GM20000 (cell line): ENCODE measurements around the gene WDR45B.

Experiments
- DNase-seq: peaks from one replicate; pipeline ENCODE4 v3.0.0; 2012; ENCODE audit warnings: low spot score
- TF ChIP-seq, protein P1 (sequence below): IDR thresholded peaks from 2 replicates; pipeline ENCODE4 v1.5.1; 2012; ENCODE audit warnings: mild to moderate bottlenecking, control low read depth; ENCODE audit errors: extremely low read depth, missing control alignments

Gene WDR45B

GRCh38 chr17:82645516-82645915 lies 2.7 kb downstream of the WDR45B start:
- TF ChIP-seq, protein P1, sequence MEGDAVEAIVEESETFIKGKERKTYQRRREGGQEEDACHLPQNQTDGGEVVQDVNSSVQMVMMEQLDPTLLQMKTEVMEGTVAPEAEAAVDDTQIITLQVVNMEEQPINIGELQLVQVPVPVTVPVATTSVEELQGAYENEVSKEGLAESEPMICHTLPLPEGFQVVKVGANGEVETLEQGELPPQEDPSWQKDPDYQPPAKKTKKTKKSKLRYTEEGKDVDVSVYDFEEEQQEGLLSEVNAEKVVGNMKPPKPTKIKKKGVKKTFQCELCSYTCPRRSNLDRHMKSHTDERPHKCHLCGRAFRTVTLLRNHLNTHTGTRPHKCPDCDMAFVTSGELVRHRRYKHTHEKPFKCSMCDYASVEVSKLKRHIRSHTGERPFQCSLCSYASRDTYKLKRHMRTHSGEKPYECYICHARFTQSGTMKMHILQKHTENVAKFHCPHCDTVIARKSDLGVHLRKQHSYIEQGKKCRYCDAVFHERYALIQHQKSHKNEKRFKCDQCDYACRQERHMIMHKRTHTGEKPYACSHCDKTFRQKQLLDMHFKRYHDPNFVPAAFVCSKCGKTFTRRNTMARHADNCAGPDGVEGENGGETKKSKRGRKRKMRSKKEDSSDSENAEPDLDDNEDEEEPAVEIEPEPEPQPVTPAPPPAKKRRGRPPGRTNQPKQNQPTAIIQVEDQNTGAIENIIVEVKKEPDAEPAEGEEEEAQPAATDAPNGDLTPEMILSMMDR, result no peak
- DNase-seq, result no peak

GRCh38 chr17:82644148-82644547 lies 4.1 kb downstream of the WDR45B start:
- DNase-seq, result no peak
- TF ChIP-seq, protein P1, result no peak

DNA sequence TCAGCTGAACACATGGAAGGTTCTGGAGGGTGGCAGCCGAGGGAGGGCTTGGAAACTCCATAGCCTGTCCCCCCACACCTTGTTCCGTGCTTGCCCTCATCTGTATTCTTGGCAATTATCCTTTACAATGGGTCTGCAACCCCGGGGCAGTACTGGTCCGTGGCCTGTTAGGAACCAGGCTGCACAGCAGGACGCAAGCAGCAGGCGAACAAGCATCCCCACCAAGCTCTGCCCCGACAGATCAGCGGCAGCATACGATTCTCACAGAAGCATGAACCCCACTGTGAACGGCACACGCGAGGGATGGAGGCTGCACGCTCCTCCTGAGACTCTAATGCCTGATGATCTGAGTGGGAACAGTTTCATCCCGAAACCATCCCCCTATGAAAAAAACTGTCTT lies 6.2 kb downstream of the WDR45B start:
- TF ChIP-seq, protein P1, result no peak
- DNase-seq, result no peak

GRCh38 chr17:82640036-82640435 lies 8.2 kb downstream of the WDR45B start:
- DNase-seq, result no peak
- TF ChIP-seq, protein P1, result no peak

DNA sequence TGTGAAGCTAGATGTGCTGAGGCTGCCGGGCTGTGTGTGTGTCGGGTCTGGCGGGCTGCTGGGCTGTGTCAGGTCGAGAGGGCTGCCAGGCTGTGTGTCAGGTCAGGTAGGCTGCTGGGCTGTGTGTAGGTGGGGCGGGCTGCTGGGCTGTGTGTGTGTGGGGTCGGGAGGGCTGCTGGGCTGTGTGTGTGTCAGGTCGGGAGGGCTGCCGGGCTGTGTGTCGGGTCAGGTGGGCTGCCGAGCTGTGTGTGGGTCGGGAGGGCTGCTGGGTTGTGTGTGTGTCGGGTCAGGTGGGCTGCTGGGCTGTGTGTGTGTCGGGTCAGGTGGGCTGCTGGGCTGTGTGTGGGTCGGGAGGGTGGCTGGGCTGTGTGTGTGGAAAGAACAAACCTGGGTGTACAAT lies 8.6 kb downstream of the WDR45B start:
- TF ChIP-seq, protein P1, result no peak
- DNase-seq, result no peak

GRCh38 chr17:82638183-82638773 lies 10.0 kb downstream of the WDR45B start:
- TF ChIP-seq, protein P1, result no peak
- no peak for DNase-seq

DNA sequence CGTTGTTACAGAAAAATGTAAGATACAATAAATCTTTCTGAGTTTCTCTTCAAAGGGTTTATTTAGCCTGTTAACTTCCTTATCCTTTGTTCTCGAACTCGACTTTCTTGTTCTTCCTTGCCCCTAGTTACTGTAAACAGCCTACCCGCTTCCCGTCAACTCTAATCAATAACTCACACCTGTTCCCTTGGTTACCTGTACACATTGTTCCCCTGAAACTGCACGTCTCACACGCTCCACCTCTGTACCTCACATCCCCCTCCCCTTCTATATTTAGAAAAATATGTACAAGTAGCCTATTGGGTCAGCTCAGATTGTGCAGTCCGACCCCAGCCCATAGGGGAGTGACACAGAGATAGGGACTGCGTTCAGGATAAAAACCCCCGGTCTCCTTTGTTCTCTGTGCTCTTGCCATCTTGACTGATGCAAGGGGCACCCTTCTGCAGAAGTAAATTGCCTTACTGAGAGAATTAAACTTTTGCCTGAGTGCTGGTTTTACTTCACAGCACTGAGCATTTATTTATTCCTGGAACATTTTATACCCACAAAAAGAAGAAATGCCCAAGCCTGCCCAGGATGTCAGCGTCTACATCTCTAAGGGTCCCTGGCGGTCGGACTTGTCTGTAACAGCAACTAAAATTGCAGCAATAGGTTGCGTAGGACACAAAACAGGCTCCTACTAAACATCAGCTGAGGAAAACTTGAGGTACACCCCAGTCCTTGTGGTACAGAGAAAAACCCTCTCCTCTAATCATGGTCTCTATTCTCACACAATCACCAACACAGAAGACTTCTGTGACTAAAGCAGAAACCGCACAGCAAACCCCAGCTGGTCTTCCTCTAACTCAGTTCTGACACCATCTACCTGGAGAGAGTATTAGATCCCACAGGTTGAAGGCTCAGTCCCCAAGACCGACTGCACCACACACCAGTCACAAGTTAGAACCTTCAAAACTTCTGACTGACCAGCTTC lies 11.3 kb downstream of the WDR45B start:
- TF ChIP-seq, protein P1, result no peak
- no peak for DNase-seq
